Measurements from ENCODE around the gene RAD51B.

RAD51B gene

DNA sequence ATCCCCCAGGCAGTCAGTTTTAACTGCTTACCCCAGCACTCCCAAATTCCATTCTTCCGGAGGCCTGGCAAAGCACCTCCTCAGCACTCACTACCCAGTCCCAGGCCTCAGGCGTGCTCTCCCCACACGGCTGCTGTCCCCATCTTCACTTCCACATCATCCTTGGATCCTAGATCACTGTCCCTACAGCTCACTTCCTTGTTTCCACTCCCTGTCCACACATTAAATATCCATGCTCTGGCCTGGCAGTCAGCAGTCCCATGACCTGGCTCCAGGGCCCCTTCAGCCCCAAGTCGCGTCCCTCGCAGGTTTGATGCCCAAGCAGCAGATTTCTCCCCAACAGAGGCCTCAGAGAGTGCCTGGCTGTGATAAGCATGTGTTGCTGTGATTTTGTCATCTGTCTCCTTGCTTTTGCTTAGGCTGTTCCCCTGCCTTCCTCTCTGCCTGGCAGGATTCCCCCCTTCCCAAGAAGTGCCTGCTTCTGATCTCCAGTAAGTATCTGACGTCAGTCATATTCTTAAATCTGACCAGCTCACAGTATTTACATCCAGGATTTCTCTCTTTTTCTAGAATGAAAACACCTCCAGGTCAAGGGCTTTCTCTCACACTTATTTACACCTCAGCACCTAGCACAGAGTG lies 731.6 kb downstream of the RAD51B start:
- Histone ChIP-seq H3K27me3 (replicated peaks) (no peaks in the 10 kb centered on the region), H3K27ac (no peak overlapping the region), H3K36me3 (replicated peaks) (no peaks in the 10 kb centered on the region), H3K4me3 (ENCODE audit: low read depth, low read length) (no peak overlapping the region)
- no peak for DNase-seq
- no peak for TF ChIP-seq CTCF (IDR thresholded peaks at IDR 0.05; ENCODE audit: low read depth, low read length, missing control alignments)
- in situ Hi-C loops (cut with HindIII; ENCODE audit: low pct_ligation_motif_present, low sequenced_read_pairs) = no loop called here

- no peaks in the 10 kb centered on the region for H3K36me3 ChIP-seq (replicated peaks)
- no peak overlapping the region for H3K4me3 ChIP-seq (ENCODE audit: low read depth, low read length)
- in situ Hi-C loops (cut with HindIII; ENCODE audit: low pct_ligation_motif_present, low sequenced_read_pairs) = no loop called here
- TF ChIP-seq CTCF (IDR thresholded peaks at IDR 0.05; ENCODE audit: low read depth, low read length, missing control alignments) = no peak
- H3K27ac ChIP-seq = no peak overlapping the region
- no peaks in the 10 kb centered on the region for H3K27me3 ChIP-seq (replicated peaks)
- no peak for DNase-seq
Measured at GRCh38 chr14:68552075-68552474, 732.5 kb downstream of the RAD51B start.

- no peak for DNase-seq
- H3K36me3 ChIP-seq (replicated peaks) = no peaks in the 10 kb centered on the region
- no peak for TF ChIP-seq CTCF (IDR thresholded peaks at IDR 0.05; ENCODE audit: low read depth, low read length, missing control alignments)
- in situ Hi-C loops (cut with HindIII; ENCODE audit: low pct_ligation_motif_present, low sequenced_read_pairs) = no loop called here
- no peak overlapping the region for H3K27ac ChIP-seq
- no peak overlapping the region for H3K4me3 ChIP-seq (ENCODE audit: low read depth, low read length)
- H3K27me3 ChIP-seq (replicated peaks) = no peaks in the 10 kb centered on the region
Measured at GRCh38 chr14:68552602-68553001, 733.0 kb downstream of the RAD51B start.

DNA sequence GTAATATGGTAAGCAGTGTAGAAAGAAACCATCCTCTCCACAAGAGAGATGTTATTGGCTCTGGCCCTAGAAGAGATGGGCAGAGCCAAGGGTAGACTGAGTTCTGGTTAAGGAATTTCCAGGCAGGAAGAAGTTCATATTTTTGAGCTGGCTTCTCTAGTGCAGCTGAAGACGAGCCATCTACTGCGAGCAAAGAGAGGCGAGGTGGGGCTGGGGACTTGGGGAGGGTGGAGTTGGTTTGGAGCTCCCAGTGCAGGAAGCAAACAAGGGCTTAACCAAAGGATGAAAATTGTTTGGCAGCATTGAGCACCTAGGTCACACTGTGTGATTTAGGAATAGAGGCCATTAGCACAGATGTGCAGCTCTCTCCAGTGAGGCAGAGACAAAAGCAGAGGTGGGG lies 733.7 kb downstream of the RAD51B start:
- H3K27me3 ChIP-seq (replicated peaks) = no peaks in the 10 kb centered on the region
- no peak for TF ChIP-seq CTCF (IDR thresholded peaks at IDR 0.05; ENCODE audit: low read depth, low read length, missing control alignments)
- H3K36me3 ChIP-seq (replicated peaks) = no peaks in the 10 kb centered on the region
- DNase-seq = no peak
- no peak overlapping the region for H3K27ac ChIP-seq
- in situ Hi-C loops (cut with HindIII; ENCODE audit: low pct_ligation_motif_present, low sequenced_read_pairs) = no loop called here
- no peak overlapping the region for H3K4me3 ChIP-seq (ENCODE audit: low read depth, low read length)

- Histone ChIP-seq H3K27ac (no peak overlapping the region), H3K27me3 (replicated peaks) (no peaks in the 10 kb centered on the region), H3K4me3 (ENCODE audit: low read depth, low read length) (no peak overlapping the region), H3K36me3 (replicated peaks) (no peaks in the 10 kb centered on the region)
- in situ Hi-C loops (cut with HindIII; ENCODE audit: low pct_ligation_motif_present, low sequenced_read_pairs) = no loop called here
- no peak for TF ChIP-seq CTCF (IDR thresholded peaks at IDR 0.05; ENCODE audit: low read depth, low read length, missing control alignments)
- no peak for DNase-seq
Measured at GRCh38 chr14:68554231-68554630, 734.7 kb downstream of the RAD51B start.

GRCh38 chr14:68556253-68556652 lies 736.7 kb downstream of the RAD51B start:
- Histone ChIP-seq H3K36me3 (replicated peaks) (no peaks in the 10 kb centered on the region), H3K27me3 (replicated peaks) (no peaks in the 10 kb centered on the region), H3K4me3 (ENCODE audit: low read depth, low read length) (no peak overlapping the region), H3K27ac (no peak overlapping the region)
- DNase-seq = no peak
- no peak for TF ChIP-seq CTCF (IDR thresholded peaks at IDR 0.05; ENCODE audit: low read depth, low read length, missing control alignments)
- in situ Hi-C loops (cut with HindIII; ENCODE audit: low pct_ligation_motif_present, low sequenced_read_pairs) = no loop called here
